Gastrocnemius medialis (tissue), 4 donors: ENCODE data around the gene PKNOX2. TPM values are rescaled to one million over a fixed set of nuclear protein-coding genes. Genes with fewer than 3 reads are reported as not detected.

Source experiments
- ATAC-seq, 2 donors: fragments of 150-250 bp; one replicate each; pipeline ENCODE4 v1.9.1; 2016
- DNase-seq, 2 donors: peaks; one replicate each; pipeline ENCODE4 v3.0.0-alpha.2; 2019
- H3K27ac ChIP-seq, 4 donors: fragments of 200-600 bp; sonication (generic); 1 replicate in 1 of 4; 2 replicates in 3 of 4; pipeline ENCODE4 v1.5.1; 2016 to 2018; ENCODE audit warnings: mild to moderate bottlenecking in 2 of 4, moderate library complexity in 1 of 4
- H3K27me3 ChIP-seq, 3 donors: fragments of 200-600 bp; sonication (generic) in 2 of 3; 1 replicate in 1 of 3; 2 replicates in 2 of 3; pipeline versions ENCODE4 v1.5.1 to v1.6.0; 2016 to 2019; ENCODE audit warnings: mild to moderate bottlenecking in 1 of 3, moderate library complexity in 1 of 3
- H3K36me3 ChIP-seq, 2 donors: fragments of 200-600 bp; sonication (generic) in 1 of 2; one replicate each; pipeline ENCODE4 v1.5.1; 2017 to 2018
- H3K4me1 ChIP-seq, 2 donors: fragments of 200-600 bp; sonication (generic) in 1 of 2; one replicate each; pipeline ENCODE4 v1.5.1; 2016 to 2017; ENCODE audit warnings: mild to moderate bottlenecking in 2 of 2
- H3K4me3 ChIP-seq, 4 donors: fragments of 200-600 bp; sonication (generic) in 3 of 4; 1 replicate in 1 of 4; 2 replicates in 3 of 4; pipeline ENCODE4 v1.5.1; 2016 to 2019; ENCODE audit warnings: mild to moderate bottlenecking in 2 of 4
- H3K9me3 ChIP-seq, 3 donors: fragments of 200-600 bp; sonication (generic) in 2 of 3; 1 replicate in 1 of 3; 2 replicates in 2 of 3; pipeline ENCODE4 v1.5.1; 2016 to 2019
- CTCF ChIP-seq, 5 experiments: fragments of 450-650 bp in 3 of 5; fragments of 200-600 bp in 2 of 5; sonication (generic) in 2 of 5; IDR thresholded peaks in 4 of 5; conservative IDR thresholded peaks in 1 of 5; 1 replicate in 4 of 5; 2 replicates in 1 of 5; pipeline ENCODE4 v1.5.1; 2016 to 2019; ENCODE audit warnings: antibody characterized with exemption in 5 of 5, mild to moderate bottlenecking in 3 of 5, moderate library complexity in 3 of 5
- POLR2A ChIP-seq, 2 donors: fragments of 450-650 bp; IDR thresholded peaks; one replicate each; pipeline ENCODE4 v1.6.1; 2017; ENCODE audit warnings: antibody characterized with exemption in 2 of 2, mild to moderate bottlenecking in 2 of 2, moderate library complexity in 2 of 2
- in situ Hi-C, 4 donors: fragments of 200-750 bp; cut with MboI; loops; one replicate each; pipeline versions ENCODE4 v1.15.0 to v1.8.0; 2017; ENCODE audit warnings: low sequenced_read_pairs in 4 of 4
- intact Hi-C: fragments of 100-400 bp; cut with DNase I; formaldehyde crosslinking; loops from one replicate; pipeline ENCODE4 v1.15.1; 2023; ENCODE audit warnings: low total_unique reads
- total RNA-seq, 4 donors: library from RNA; depleted of rRNA; stranded (reverse); fragments of >200 nt; gene quantifications; one replicate each; pipeline versions ENCODE4 v1.1.0 to v1.2.3, GENCODE V29; 2016

PKNOX2 gene
- total RNA-seq, 4 donors from 2014 or later, result 3.7 to 11.7 (median 6.0) TPM

DNA sequence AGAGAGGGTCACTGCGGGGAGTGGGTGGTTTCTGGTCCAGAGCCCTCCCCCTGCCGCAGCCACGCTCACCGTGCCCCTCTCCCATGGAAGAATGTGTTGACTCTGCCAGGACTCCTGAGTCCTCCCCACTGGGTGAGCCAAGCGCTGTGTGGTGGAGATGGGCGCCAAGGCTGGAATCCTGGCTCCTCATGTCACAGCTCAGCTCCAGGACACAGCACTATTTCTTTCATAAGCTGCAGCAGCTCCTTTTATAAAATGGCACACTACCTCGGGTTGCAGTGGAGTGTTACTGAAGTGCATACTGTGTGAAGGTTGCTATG, 247.6 kb downstream of the PKNOX2 start:
- peaks cover 31 to 38% of the 10 kb centered on the region in 2 donors for H3K4me1 ChIP-seq
- H3K4me3 ChIP-seq, result no peak overlapping the region
- H3K27me3 ChIP-seq, result no peaks in the 10 kb centered on the region
- TF ChIP-seq CTCF (IDR thresholded peaks at IDR 0.05 in 4 of 5, conservative IDR thresholded peaks at IDR 0.05 in 1 of 5) (no peak), POLR2A (IDR thresholded peaks at IDR 0.05) (no peak)
- peak; percentile 18 to 55 for ATAC-seq
- peak in 1 of 2 donors; percentile 43 for DNase-seq
- peak overlapping the region; percentile 25 to 60 (median 38) for H3K27ac ChIP-seq
- in situ Hi-C loops, result no loop called here
- no peaks in the 10 kb centered on the region for H3K9me3 ChIP-seq
- intact Hi-C loops, result no loop called here
- no peaks in the 10 kb centered on the region for H3K36me3 ChIP-seq

GRCh38 chr11:125412509-125412908, 248.0 kb downstream of the PKNOX2 start:
- Histone ChIP-seq H3K36me3 (no peaks in the 10 kb centered on the region), H3K9me3 (no peaks in the 10 kb centered on the region), H3K27ac (peak overlapping the region; percentile 25 to 60 (median 38)), H3K4me3 (no peak overlapping the region), H3K27me3 (no peaks in the 10 kb centered on the region), H3K4me1 (peaks cover 31 to 36% of the 10 kb centered on the region in 2 donors)
- intact Hi-C loops, result no loop called here
- no peak for ATAC-seq
- no peak for TF ChIP-seq POLR2A (IDR thresholded peaks at IDR 0.05)
- no peak for TF ChIP-seq CTCF (IDR thresholded peaks at IDR 0.05 in 4 of 5, conservative IDR thresholded peaks at IDR 0.05 in 1 of 5)
- no peak for DNase-seq
- in situ Hi-C loops, result no loop called here

GRCh38 chr11:125413226-125413625, 248.7 kb downstream of the PKNOX2 start:
- in situ Hi-C loops (no loop called here), intact Hi-C loops (no loop called here)
- TF ChIP-seq CTCF (IDR thresholded peaks at IDR 0.05 in 4 of 5, conservative IDR thresholded peaks at IDR 0.05 in 1 of 5), result no peak
- no peak for TF ChIP-seq POLR2A (IDR thresholded peaks at IDR 0.05)
- Histone ChIP-seq H3K9me3 (no peaks in the 10 kb centered on the region), H3K27me3 (no peaks in the 10 kb centered on the region), H3K4me1 (peaks cover 24 to 29% of the 10 kb centered on the region in 2 donors), H3K4me3 (no peak overlapping the region), H3K36me3 (no peaks in the 10 kb centered on the region), H3K27ac (no peak overlapping the region)
- DNase-seq (no peak), ATAC-seq (no peak)

GRCh38 chr11:125414121-125414520, 249.6 kb downstream of the PKNOX2 start:
- ATAC-seq (no peak), DNase-seq (no peak)
- intact Hi-C loops, result no loop called here
- in situ Hi-C loops, result no loop called here
- H3K36me3 ChIP-seq, result no peaks in the 10 kb centered on the region
- H3K27me3 ChIP-seq, result no peaks in the 10 kb centered on the region
- H3K27ac ChIP-seq, result no peak overlapping the region
- TF ChIP-seq POLR2A (IDR thresholded peaks at IDR 0.05) (no peak), CTCF (IDR thresholded peaks at IDR 0.05 in 4 of 5, conservative IDR thresholded peaks at IDR 0.05 in 1 of 5) (no peak)
- H3K4me1 ChIP-seq, result peaks cover 19 to 24% of the 10 kb centered on the region in 2 donors
- H3K4me3 ChIP-seq, result no peak overlapping the region
- H3K9me3 ChIP-seq, result no peaks in the 10 kb centered on the region
